Measurements from ENCODE around the gene MTHFD2.
"Not testable (repeated sequence)": the region's sequence is repeated elsewhere in the genome, so short reads cannot be mapped to it uniquely, and the experiment has no call there.

The MTHFD2 gene

GRCh38 chr2:74223941-74224770 is 25.7 kb downstream of the MTHFD2 start:
- H3K9me3 ChIP-seq = no peaks in the 10 kb centered on the region
- peaks cover 4% of the 10 kb centered on the region for H3K36me3 ChIP-seq
- peaks cover 4 to 5% of the 10 kb centered on the region in 2 experiments for H3K4me1 ChIP-seq (ENCODE audit: control insufficient read depth in 1 of 2, insufficient read depth in 1 of 2, low read depth in 1 of 2, low read length in 1 of 2)
- TF ChIP-seq CTCF (IDR thresholded peaks at IDR 0.05) = no peak
- no peaks in the 10 kb centered on the region for H3K27me3 ChIP-seq
- H3K4me3 ChIP-seq (ENCODE audit: low read depth in 1 of 2, low read length in 1 of 2) = no peak overlapping the region
- H3K27ac ChIP-seq = no peak overlapping the region

GRCh38 chr2:74225698-74226459 is 27.5 kb downstream of the MTHFD2 start:
- no peak overlapping the region for H3K27ac ChIP-seq
- H3K9me3 ChIP-seq = no peaks in the 10 kb centered on the region

GRCh38 chr2:74226648-74227213 is 28.3 kb downstream of the MTHFD2 start:
- no peaks in the 10 kb centered on the region for H3K27me3 ChIP-seq
- no peaks in the 10 kb centered on the region for H3K36me3 ChIP-seq
- no peaks in the 10 kb centered on the region for H3K9me3 ChIP-seq
- H3K27ac ChIP-seq = no peak overlapping the region
- no peak for TF ChIP-seq CTCF (IDR thresholded peaks at IDR 0.05)
- H3K4me1 ChIP-seq (ENCODE audit: control insufficient read depth in 1 of 2, insufficient read depth in 1 of 2, low read depth in 1 of 2, low read length in 1 of 2) = peaks cover 4 to 5% of the 10 kb centered on the region in 2 experiments
- H3K4me3 ChIP-seq (ENCODE audit: low read depth in 1 of 2, low read length in 1 of 2) = no peak overlapping the region

More at GRCh38 chr2:74225698-74226459, 27.5 kb downstream of the MTHFD2 start:
- Histone ChIP-seq H3K27me3 (no peaks in the 10 kb centered on the region), H3K36me3 (no peaks in the 10 kb centered on the region), H3K4me3 (ENCODE audit: low read depth in 1 of 2, low read length in 1 of 2) (no peak overlapping the region), H3K4me1 (ENCODE audit: control insufficient read depth in 1 of 2, insufficient read depth in 1 of 2, low read depth in 1 of 2, low read length in 1 of 2) (peaks cover 4 to 5% of the 10 kb centered on the region in 2 experiments)
- TF ChIP-seq CTCF (IDR thresholded peaks at IDR 0.05) = no peak

- Histone ChIP-seq H3K36me3 (no peaks in the 10 kb centered on the region), H3K4me1 (ENCODE audit: control insufficient read depth in 1 of 2, insufficient read depth in 1 of 2, low read depth in 1 of 2, low read length in 1 of 2) (peaks cover 4 to 5% of the 10 kb centered on the region in 2 experiments), H3K9me3 (no peaks in the 10 kb centered on the region), H3K27me3 (no peaks in the 10 kb centered on the region), H3K27ac (no peak overlapping the region), H3K4me3 (ENCODE audit: low read depth in 1 of 2, low read length in 1 of 2) (no peak overlapping the region)
- TF ChIP-seq CTCF (IDR thresholded peaks at IDR 0.05) = no peak
Measured at GRCh38 chr2:74227646-74228045, 29.2 kb downstream of the MTHFD2 start.

GRCh38 chr2:74228772-74229171 is 30.4 kb downstream of the MTHFD2 start:
- TF ChIP-seq CTCF (IDR thresholded peaks at IDR 0.05) = no peak
- Histone ChIP-seq H3K27ac (no peak overlapping the region), H3K4me1 (ENCODE audit: control insufficient read depth in 1 of 2, insufficient read depth in 1 of 2, low read depth in 1 of 2, low read length in 1 of 2) (peaks cover 2 to 3% of the 10 kb centered on the region in 2 experiments), H3K36me3 (no peaks in the 10 kb centered on the region), H3K27me3 (no peaks in the 10 kb centered on the region), H3K9me3 (no peaks in the 10 kb centered on the region), H3K4me3 (ENCODE audit: low read depth in 1 of 2, low read length in 1 of 2) (no peak overlapping the region)

GRCh38 chr2:74229865-74230264 is 31.4 kb downstream of the MTHFD2 start:
- H3K9me3 ChIP-seq; H3K27ac ChIP-seq; H3K4me3 ChIP-seq (ENCODE audit: low read depth in 1 of 2, low read length in 1 of 2); H3K36me3 ChIP-seq; H3K27me3 ChIP-seq; H3K4me1 ChIP-seq (ENCODE audit: control insufficient read depth in 1 of 2, insufficient read depth in 1 of 2, low read depth in 1 of 2, low read length in 1 of 2): not testable (repeated sequence)
